ENCODE measurements around the gene CMTM6. TPM values are rescaled to one million over a fixed set of nuclear protein-coding genes. Genes with fewer than 3 reads are reported as not detected.

The CMTM6 gene
- total RNA-seq, 1 donor, result 102 TPM

GRCh38 chr3:32434206-32434605, 68.4 kb downstream of the CMTM6 start:
- no peaks in the 10 kb centered on the region for H3K36me3 ChIP-seq (ENCODE audit: insufficient read depth, low read length)
- no peak overlapping the region for H2AFZ ChIP-seq (ENCODE audit: low read length)
- TF ChIP-seq CTCF (IDR thresholded peaks at IDR 0.05; ENCODE audit: extremely low read depth, low read depth, low read length), result no peak
- H3K27me3 ChIP-seq (ENCODE audit: insufficient read depth, low read length), result no peaks in the 10 kb centered on the region
- no peak overlapping the region for H3K4me3 ChIP-seq (ENCODE audit: insufficient read depth, low read length)
- no peak overlapping the region for H3K27ac ChIP-seq (ENCODE audit: low read depth, low read length)
- no peak overlapping the region for H3K4me2 ChIP-seq (ENCODE audit: insufficient read depth, low read length)
- H3K79me2 ChIP-seq (ENCODE audit: insufficient read depth, low read length), result peaks cover 8% of the 10 kb centered on the region
- no peaks in the 10 kb centered on the region for H4K20me1 ChIP-seq (ENCODE audit: insufficient read depth, low read length)
- H3K9me3 ChIP-seq (ENCODE audit: low read depth, low read length), result no peaks in the 10 kb centered on the region
- H3K4me1 ChIP-seq (ENCODE audit: insufficient read depth, low read length), result peaks cover 9% of the 10 kb centered on the region
- DNase-seq (ENCODE audit: insufficient read length, low spot score, missing footprints), result no peak

- Histone ChIP-seq H3K36me3 (ENCODE audit: insufficient read depth, low read length) (no peaks in the 10 kb centered on the region), H2AFZ (ENCODE audit: low read length) (peak overlapping the region; percentile 16), H3K79me2 (ENCODE audit: insufficient read depth, low read length) (peaks cover 11% of the 10 kb centered on the region), H3K9me3 (ENCODE audit: low read depth, low read length) (no peaks in the 10 kb centered on the region), H3K4me2 (ENCODE audit: insufficient read depth, low read length) (no peak overlapping the region), H3K27me3 (ENCODE audit: insufficient read depth, low read length) (no peaks in the 10 kb centered on the region), H3K4me3 (ENCODE audit: insufficient read depth, low read length) (no peak overlapping the region), H3K27ac (ENCODE audit: low read depth, low read length) (no peak overlapping the region), H4K20me1 (ENCODE audit: insufficient read depth, low read length) (no peaks in the 10 kb centered on the region), H3K4me1 (ENCODE audit: insufficient read depth, low read length) (peaks cover 9% of the 10 kb centered on the region)
- DNase-seq (ENCODE audit: insufficient read length, low spot score, missing footprints), result no peak
- TF ChIP-seq CTCF (IDR thresholded peaks at IDR 0.05; ENCODE audit: extremely low read depth, low read depth, low read length), result no peak
Observed at GRCh38 chr3:32432711-32433530, 69.7 kb downstream of the CMTM6 start.

- no peak for TF ChIP-seq CTCF (IDR thresholded peaks at IDR 0.05; ENCODE audit: extremely low read depth, low read depth, low read length)
- Histone ChIP-seq H3K4me3 (ENCODE audit: insufficient read depth, low read length) (no peak overlapping the region), H3K36me3 (ENCODE audit: insufficient read depth, low read length) (no peaks in the 10 kb centered on the region), H3K27ac (ENCODE audit: low read depth, low read length) (no peak overlapping the region), H4K20me1 (ENCODE audit: insufficient read depth, low read length) (no peaks in the 10 kb centered on the region), H3K4me1 (ENCODE audit: insufficient read depth, low read length) (peaks cover 9% of the 10 kb centered on the region), H3K79me2 (ENCODE audit: insufficient read depth, low read length) (peaks cover 17% of the 10 kb centered on the region), H2AFZ (ENCODE audit: low read length) (no peak overlapping the region), H3K4me2 (ENCODE audit: insufficient read depth, low read length) (no peak overlapping the region), H3K9me3 (ENCODE audit: low read depth, low read length) (no peaks in the 10 kb centered on the region), H3K27me3 (ENCODE audit: insufficient read depth, low read length) (no peaks in the 10 kb centered on the region)
- no peak for DNase-seq (ENCODE audit: insufficient read length, low spot score, missing footprints)
Observed at GRCh38 chr3:32432045-32432710, 70.5 kb downstream of the CMTM6 start.

GRCh38 chr3:32431481-32431880, 71.2 kb downstream of the CMTM6 start:
- Histone ChIP-seq H3K27me3 (ENCODE audit: insufficient read depth, low read length) (no peaks in the 10 kb centered on the region), H3K27ac (ENCODE audit: low read depth, low read length) (no peak overlapping the region), H3K36me3 (ENCODE audit: insufficient read depth, low read length) (no peaks in the 10 kb centered on the region), H4K20me1 (ENCODE audit: insufficient read depth, low read length) (no peaks in the 10 kb centered on the region), H3K4me2 (ENCODE audit: insufficient read depth, low read length) (no peak overlapping the region), H3K4me1 (ENCODE audit: insufficient read depth, low read length) (peaks cover 8% of the 10 kb centered on the region), H3K9me3 (ENCODE audit: low read depth, low read length) (no peaks in the 10 kb centered on the region), H3K79me2 (ENCODE audit: insufficient read depth, low read length) (peaks cover 21% of the 10 kb centered on the region), H3K4me3 (ENCODE audit: insufficient read depth, low read length) (no peak overlapping the region), H2AFZ (ENCODE audit: low read length) (no peak overlapping the region)
- no peak for DNase-seq (ENCODE audit: insufficient read length, low spot score, missing footprints)
- TF ChIP-seq CTCF (IDR thresholded peaks at IDR 0.05; ENCODE audit: extremely low read depth, low read depth, low read length), result no peak
